ENCODE measurements around the gene GSK3B. TPM values are rescaled to one million over a fixed set of nuclear protein-coding genes. Genes with fewer than 3 reads are reported as not detected.

GSK3B gene
- total RNA-seq, 1 donor from 2014 or later: 88.6 TPM

DNA sequence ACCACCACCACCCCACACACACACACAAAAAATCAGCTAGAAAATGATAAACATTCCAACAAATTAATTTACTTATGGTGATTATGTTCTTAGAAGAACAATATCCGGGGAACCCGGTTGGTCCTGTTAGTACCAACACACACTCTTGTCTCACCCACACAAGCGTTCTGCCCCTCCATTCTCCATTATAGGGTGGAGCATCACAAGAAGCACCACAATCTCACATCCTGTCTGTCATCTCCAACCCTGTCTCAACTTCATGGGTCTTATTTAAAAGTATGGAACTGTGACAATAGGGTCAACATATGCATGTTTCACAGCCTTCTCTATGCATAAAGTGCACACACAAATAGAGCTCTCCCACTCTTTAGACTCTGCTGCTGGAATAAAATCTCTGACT is 5.6 kb downstream of the GSK3B start:
- TF ChIP-seq EZH2 (IDR thresholded peaks at IDR 0.05) (no peak), EZH2phosphoT487 (IDR thresholded peaks at IDR 0.05) (no peak)
- TF ChIP-seq, protein P1, sequence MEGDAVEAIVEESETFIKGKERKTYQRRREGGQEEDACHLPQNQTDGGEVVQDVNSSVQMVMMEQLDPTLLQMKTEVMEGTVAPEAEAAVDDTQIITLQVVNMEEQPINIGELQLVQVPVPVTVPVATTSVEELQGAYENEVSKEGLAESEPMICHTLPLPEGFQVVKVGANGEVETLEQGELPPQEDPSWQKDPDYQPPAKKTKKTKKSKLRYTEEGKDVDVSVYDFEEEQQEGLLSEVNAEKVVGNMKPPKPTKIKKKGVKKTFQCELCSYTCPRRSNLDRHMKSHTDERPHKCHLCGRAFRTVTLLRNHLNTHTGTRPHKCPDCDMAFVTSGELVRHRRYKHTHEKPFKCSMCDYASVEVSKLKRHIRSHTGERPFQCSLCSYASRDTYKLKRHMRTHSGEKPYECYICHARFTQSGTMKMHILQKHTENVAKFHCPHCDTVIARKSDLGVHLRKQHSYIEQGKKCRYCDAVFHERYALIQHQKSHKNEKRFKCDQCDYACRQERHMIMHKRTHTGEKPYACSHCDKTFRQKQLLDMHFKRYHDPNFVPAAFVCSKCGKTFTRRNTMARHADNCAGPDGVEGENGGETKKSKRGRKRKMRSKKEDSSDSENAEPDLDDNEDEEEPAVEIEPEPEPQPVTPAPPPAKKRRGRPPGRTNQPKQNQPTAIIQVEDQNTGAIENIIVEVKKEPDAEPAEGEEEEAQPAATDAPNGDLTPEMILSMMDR (IDR thresholded peaks at IDR 0.05): no peak
- no peak for DNase-seq (ENCODE audit: low spot score)
- Mint-ChIP-seq H3K36me3 (peaks cover 14% of the 10 kb centered on the region), H3K9me3 (no peaks in the 10 kb centered on the region), H3K4me3 (no peak overlapping the region), H3K4me1 (peaks cover 13% of the 10 kb centered on the region), H3K27me3 (ENCODE audit: insufficient read depth, low read depth) (peaks cover 2% of the 10 kb centered on the region), H3K27ac (no peak overlapping the region)
- H3K9ac ChIP-seq: no peak overlapping the region
- H4K20me1 ChIP-seq (ENCODE audit: low read depth): peaks cover 99% of the 10 kb centered on the region
- peaks cover 6% of the 10 kb centered on the region for H3F3A ChIP-seq (ENCODE audit: low read depth)
- no peaks in the 10 kb centered on the region for H3K36me3 ChIP-seq
- H3K27me3 ChIP-seq: no peaks in the 10 kb centered on the region
- peaks cover 100% of the 10 kb centered on the region for H3K79me2 ChIP-seq (ENCODE audit: low read depth)
- no peak overlapping the region for H3K4me3 ChIP-seq
- H3K4me1 ChIP-seq: peaks cover 28% of the 10 kb centered on the region
- no peak overlapping the region for H3K27ac ChIP-seq
- H2AFZ ChIP-seq (replicated peaks): no peak overlapping the region
- no peaks in the 10 kb centered on the region for H3K9me3 ChIP-seq (ENCODE audit: low read depth)
- peak overlapping the region; percentile 85 for H3K4me2 ChIP-seq

DNA sequence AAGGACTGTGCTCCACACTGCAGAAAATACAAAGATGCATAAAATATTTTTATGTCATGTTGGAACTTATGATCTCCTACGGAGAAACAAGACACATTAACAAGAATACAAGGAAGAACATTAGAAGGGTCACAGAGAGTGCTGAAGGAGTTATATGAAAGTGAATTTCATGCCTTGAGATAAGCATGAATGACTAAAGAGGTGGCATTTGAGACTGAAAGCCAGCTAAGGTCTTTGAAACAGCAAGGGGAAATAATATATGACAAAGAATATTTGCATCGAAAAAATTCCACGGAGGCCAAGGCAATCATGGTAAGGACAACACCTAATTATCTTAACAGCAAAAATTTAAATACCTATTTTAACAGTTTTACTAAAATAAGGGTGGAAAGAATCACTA is 12.5 kb downstream of the GSK3B start:
- Histone ChIP-seq H3K4me1 (peaks cover 4% of the 10 kb centered on the region), H3K27me3 (no peaks in the 10 kb centered on the region), H3K36me3 (no peaks in the 10 kb centered on the region), H3K9me3 (ENCODE audit: low read depth) (no peaks in the 10 kb centered on the region), H4K20me1 (ENCODE audit: low read depth) (peaks cover 86% of the 10 kb centered on the region), H3F3A (ENCODE audit: low read depth) (no peaks in the 10 kb centered on the region), H3K79me2 (ENCODE audit: low read depth) (peaks cover 100% of the 10 kb centered on the region), H3K4me2 (no peak overlapping the region), H3K9ac (no peak overlapping the region), H2AFZ (replicated peaks) (no peak overlapping the region), H3K27ac (no peak overlapping the region), H3K4me3 (no peak overlapping the region)
- Mint-ChIP-seq H3K36me3 (peaks cover 43% of the 10 kb centered on the region), H3K27me3 (ENCODE audit: insufficient read depth, low read depth) (peaks cover 5% of the 10 kb centered on the region), H3K4me1 (peaks cover 4% of the 10 kb centered on the region), H3K27ac (no peak overlapping the region), H3K9me3 (peaks cover 27% of the 10 kb centered on the region), H3K4me3 (no peak overlapping the region)
- TF ChIP-seq EZH2phosphoT487 (IDR thresholded peaks at IDR 0.05) (no peak), EZH2 (IDR thresholded peaks at IDR 0.05) (no peak)
- TF ChIP-seq, protein P1 (IDR thresholded peaks at IDR 0.05): no peak
- DNase-seq (ENCODE audit: low spot score): no peak

DNA sequence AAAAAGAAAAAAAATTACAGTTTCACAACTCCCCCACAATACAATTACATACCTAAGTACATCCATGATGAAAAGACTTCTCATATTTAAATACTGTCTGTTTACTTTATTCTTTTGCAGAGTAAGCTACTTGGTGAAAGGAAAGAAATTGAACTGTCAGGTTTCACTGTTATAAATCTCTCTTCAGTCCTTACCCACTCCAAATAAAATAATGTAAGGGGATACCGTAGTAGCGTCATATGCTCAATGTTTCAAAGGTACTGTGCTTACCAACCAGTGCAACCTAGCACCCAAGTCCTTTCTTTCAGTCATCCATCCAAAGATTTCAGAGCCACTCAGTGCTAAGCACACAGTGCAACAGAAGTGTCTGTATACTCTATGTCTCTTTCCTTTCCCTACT is 13.4 kb downstream of the GSK3B start:
- H2AFZ ChIP-seq (replicated peaks): no peak overlapping the region
- peaks cover 32% of the 10 kb centered on the region for H3K9me3 Mint-ChIP-seq
- H3K4me1 Mint-ChIP-seq: peaks cover under 1% of the 10 kb centered on the region
- no peak overlapping the region for H3K27ac Mint-ChIP-seq
- no peak overlapping the region for H3K27ac ChIP-seq
- no peak for DNase-seq (ENCODE audit: low spot score)
- no peak overlapping the region for H3K4me3 Mint-ChIP-seq
- peaks cover under 1% of the 10 kb centered on the region for H3K4me1 ChIP-seq
- no peak overlapping the region for H3K4me3 ChIP-seq
- no peaks in the 10 kb centered on the region for H3K36me3 ChIP-seq
- H3K36me3 Mint-ChIP-seq: peaks cover 45% of the 10 kb centered on the region
- peaks cover 98% of the 10 kb centered on the region for H3K79me2 ChIP-seq (ENCODE audit: low read depth)
- TF ChIP-seq, protein P1 (IDR thresholded peaks at IDR 0.05): no peak
- TF ChIP-seq EZH2 (IDR thresholded peaks at IDR 0.05): no peak
- no peak for TF ChIP-seq EZH2phosphoT487 (IDR thresholded peaks at IDR 0.05)
- H3K9ac ChIP-seq: no peak overlapping the region
- no peaks in the 10 kb centered on the region for H3K9me3 ChIP-seq (ENCODE audit: low read depth)
- peaks cover 5% of the 10 kb centered on the region for H3K27me3 Mint-ChIP-seq (ENCODE audit: insufficient read depth, low read depth)
- no peak overlapping the region for H3K4me2 ChIP-seq
- no peaks in the 10 kb centered on the region for H3F3A ChIP-seq (ENCODE audit: low read depth)
- H4K20me1 ChIP-seq (ENCODE audit: low read depth): peaks cover 83% of the 10 kb centered on the region
- H3K27me3 ChIP-seq: no peaks in the 10 kb centered on the region

Data from neural progenitor cell (in vitro differentiated cells).